PC-9 (cell line): ENCODE measurements around the gene NFKB1. TPM values are rescaled to one million over a fixed set of nuclear protein-coding genes. Genes with fewer than 3 reads are reported as not detected.

Source experiments
- BruUV-seq: library from RNA; stranded (reverse); fragments of 400-500 nt; replicated peaks from 2 replicates; lab custom pipeline; 2021; lab: Mats Ljungman, UMichigan
- CTCF ChIA-PET: fragments of 300-600 bp; sonication (Branson Sonifier 250); formaldehyde crosslinking; loops from one replicate; lab custom pipeline; 2022; ENCODE audit warnings: antibody characterized with exemption; lab: Charles Lee
- POLR2A ChIA-PET: fragments of 300-600 bp; sonication (Branson Sonifier 250); formaldehyde crosslinking; loops from one replicate; lab custom pipeline; 2022; ENCODE audit warnings: antibody characterized with exemption; ENCODE audit not compliant: unreplicated experiment; lab: Charles Lee
- DNase-seq, 2 experiments: peaks; one replicate each; pipeline versions ENCODE4 v3.0.0 to v3.0.0-alpha.2; 2015 to 2022; ENCODE audit warnings: mixed read lengths in 1 of 2
- H2AFZ ChIP-seq: fragments of 200-600 bp; sonication (generic); 2 replicates; pipeline ENCODE4 v1.8.1; 2017; ENCODE audit warnings: antibody characterized with exemption
- H3F3A ChIP-seq: fragments of 200-600 bp; sonication (generic); 2 replicates; pipeline ENCODE4 v1.8.1; 2017; ENCODE audit warnings: antibody characterized with exemption, mild to moderate bottlenecking, low read depth; ENCODE audit not compliant: insufficient read depth
- H3K27ac ChIP-seq: fragments of 200-600 bp; sonication (generic); 2 replicates; pipeline ENCODE4 v1.6.1; 2016; ENCODE audit warnings: mixed run types
- H3K27me3 ChIP-seq: fragments of 200-600 bp; sonication (generic); 2 replicates; pipeline ENCODE4 v1.6.1; 2016; ENCODE audit warnings: low read depth, mixed run types; ENCODE audit not compliant: insufficient read depth
- H3K36me3 ChIP-seq: fragments of 200-600 bp; sonication (generic); 2 replicates; pipeline ENCODE4 v1.6.1; 2016; ENCODE audit warnings: low read depth, mixed run types
- H3K4me1 ChIP-seq: fragments of 200-600 bp; sonication (generic); replicated peaks from 2 replicates; pipeline ENCODE4 v1.6.1; 2016; ENCODE audit warnings: mixed run types; ENCODE audit not compliant: insufficient read depth
- H3K4me2 ChIP-seq: fragments of 200-600 bp; sonication (generic); 2 replicates; pipeline ENCODE4 v1.6.1; 2017; ENCODE audit warnings: mixed run types
- H3K4me3 ChIP-seq: fragments of 200-600 bp; sonication (generic); 2 replicates; pipeline ENCODE4 v1.6.1; 2016; ENCODE audit warnings: mixed run types
- H3K79me2 ChIP-seq: fragments of 200-600 bp; sonication (generic); 2 replicates; pipeline ENCODE4 v1.6.1; 2017; ENCODE audit warnings: low read depth, mixed run types
- H3K9me2 ChIP-seq: fragments of 200-600 bp; sonication (generic); 2 replicates; pipeline ENCODE4 v1.8.1; 2017; ENCODE audit warnings: mild to moderate bottlenecking; ENCODE audit not compliant: insufficient read depth
- H3K9me3 ChIP-seq: fragments of 200-600 bp; sonication (generic); 2 replicates; pipeline ENCODE4 v1.8.1; 2016; ENCODE audit warnings: low read depth; ENCODE audit not compliant: insufficient read depth
- H4K20me1 ChIP-seq: fragments of 200-600 bp; sonication (generic); 2 replicates; pipeline ENCODE4 v1.8.1; 2017; ENCODE audit not compliant: insufficient read depth
- EZH2 ChIP-seq: fragments of 200-600 bp; sonication (generic); IDR thresholded peaks from 2 replicates; pipeline ENCODE4 v1.8.0; 2017; ENCODE audit warnings: antibody characterized with exemption, low read depth
- intact Hi-C: fragments of 100-400 bp; cut with micrococcal nuclease; formaldehyde crosslinking; loops from one replicate; pipeline ENCODE4 v1.10.0; 2022; ENCODE audit not compliant: unreplicated experiment
- total RNA-seq: library from RNA; stranded (reverse); gene quantifications from 2 replicates; pipeline ENCODE4 v1.2.3, GENCODE V29; 2021
- TF ChIP-seq, protein P1 (sequence below): fragments of 200-600 bp; sonication (generic); conservative IDR thresholded peaks from 2 replicates; pipeline ENCODE4 v1.6.1; 2017; ENCODE audit warnings: mixed run types, antibody characterized with exemption, mild to moderate bottlenecking, moderate library complexity

NFKB1 gene
- total RNA-seq, 1 experiment from 2014 or later, result 11.6 TPM

DNA sequence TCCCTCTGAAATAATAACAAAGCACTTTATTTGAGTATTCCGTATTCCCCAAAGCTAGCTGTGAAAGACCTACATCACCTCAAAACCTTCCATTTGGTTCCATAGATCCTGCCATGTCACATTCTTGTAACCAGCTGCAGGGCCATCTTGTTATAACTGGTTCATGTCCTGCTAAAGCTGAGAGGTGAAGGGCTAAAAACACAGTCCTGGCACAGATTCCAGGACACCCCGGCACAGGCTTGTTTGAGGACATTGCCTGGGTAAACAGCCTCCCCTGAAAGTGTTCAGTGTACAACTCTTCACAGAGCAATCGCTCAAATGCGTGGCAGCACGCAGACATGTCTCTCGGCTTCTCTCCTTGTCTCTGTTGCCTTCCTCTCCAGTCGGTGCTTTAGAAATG is 130.5 kb downstream of the NFKB1 start:
- Histone ChIP-seq H3K79me2 (no peaks in the 10 kb centered on the region), H3K27me3 (no peaks in the 10 kb centered on the region), H3K4me2 (no peak overlapping the region), H3K27ac (no peak overlapping the region), H3F3A (peaks cover 29% of the 10 kb centered on the region), H2AFZ (no peak overlapping the region), H3K9me3 (no peaks in the 10 kb centered on the region), H4K20me1 (no peaks in the 10 kb centered on the region), H3K36me3 (no peaks in the 10 kb centered on the region), H3K4me1 (peaks cover 49% of the 10 kb centered on the region), H3K4me3 (no peak overlapping the region), H3K9me2 (no peaks in the 10 kb centered on the region)
- TF ChIP-seq, protein P1, sequence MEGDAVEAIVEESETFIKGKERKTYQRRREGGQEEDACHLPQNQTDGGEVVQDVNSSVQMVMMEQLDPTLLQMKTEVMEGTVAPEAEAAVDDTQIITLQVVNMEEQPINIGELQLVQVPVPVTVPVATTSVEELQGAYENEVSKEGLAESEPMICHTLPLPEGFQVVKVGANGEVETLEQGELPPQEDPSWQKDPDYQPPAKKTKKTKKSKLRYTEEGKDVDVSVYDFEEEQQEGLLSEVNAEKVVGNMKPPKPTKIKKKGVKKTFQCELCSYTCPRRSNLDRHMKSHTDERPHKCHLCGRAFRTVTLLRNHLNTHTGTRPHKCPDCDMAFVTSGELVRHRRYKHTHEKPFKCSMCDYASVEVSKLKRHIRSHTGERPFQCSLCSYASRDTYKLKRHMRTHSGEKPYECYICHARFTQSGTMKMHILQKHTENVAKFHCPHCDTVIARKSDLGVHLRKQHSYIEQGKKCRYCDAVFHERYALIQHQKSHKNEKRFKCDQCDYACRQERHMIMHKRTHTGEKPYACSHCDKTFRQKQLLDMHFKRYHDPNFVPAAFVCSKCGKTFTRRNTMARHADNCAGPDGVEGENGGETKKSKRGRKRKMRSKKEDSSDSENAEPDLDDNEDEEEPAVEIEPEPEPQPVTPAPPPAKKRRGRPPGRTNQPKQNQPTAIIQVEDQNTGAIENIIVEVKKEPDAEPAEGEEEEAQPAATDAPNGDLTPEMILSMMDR, result no peak
- ChIA-PET POLR2A (no interaction called here), CTCF (interaction anchor here (0.5 kb wide), 1 partner anchor 306 kb away, joined by 4 read pairs; no protein-coding TSS in a partner anchor)
- no TSS peak for BruUV-seq
- DNase-seq, result no peak
- intact Hi-C loops, result no loop called here

DNA sequence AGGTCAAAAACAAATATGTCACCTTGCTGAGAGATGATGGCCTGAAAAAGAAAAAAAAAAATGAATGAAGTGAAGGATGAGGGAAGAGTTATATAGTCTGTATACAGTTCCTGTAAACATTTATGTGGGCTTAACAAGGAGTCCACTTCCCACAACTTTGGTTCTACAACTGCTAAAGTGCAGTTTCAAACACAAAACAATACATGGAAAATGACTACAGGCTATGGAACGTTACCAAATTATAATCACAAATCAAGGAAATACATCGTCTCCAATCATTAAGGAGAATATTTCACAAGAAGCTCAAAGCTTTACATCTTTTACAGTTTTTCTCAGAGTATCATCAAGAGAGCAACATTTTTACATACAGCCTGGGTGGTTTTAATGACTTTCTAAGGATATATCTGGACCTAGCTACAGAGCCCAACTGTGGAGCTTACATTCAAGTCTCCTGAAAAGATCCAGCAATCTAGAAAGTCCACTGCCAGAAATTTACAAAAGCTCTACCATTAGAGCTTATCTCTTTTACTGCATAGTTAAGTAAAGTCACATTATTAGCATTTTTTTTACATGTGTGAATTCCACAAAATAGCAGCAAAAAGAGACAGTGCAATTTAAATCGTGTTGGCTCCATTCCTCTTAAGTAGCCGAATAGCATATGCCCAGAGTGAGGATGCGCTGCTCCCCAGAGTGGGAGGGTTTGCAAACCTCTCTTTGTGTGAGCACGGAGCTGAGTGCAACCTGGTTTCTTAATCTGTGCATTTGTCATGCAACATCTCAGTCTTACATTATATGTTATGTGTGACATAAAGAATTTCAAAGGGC is 131.3 kb downstream of the NFKB1 start:
- CTCF ChIA-PET, result no interaction called here
- BruUV-seq, result no TSS peak

DNA sequence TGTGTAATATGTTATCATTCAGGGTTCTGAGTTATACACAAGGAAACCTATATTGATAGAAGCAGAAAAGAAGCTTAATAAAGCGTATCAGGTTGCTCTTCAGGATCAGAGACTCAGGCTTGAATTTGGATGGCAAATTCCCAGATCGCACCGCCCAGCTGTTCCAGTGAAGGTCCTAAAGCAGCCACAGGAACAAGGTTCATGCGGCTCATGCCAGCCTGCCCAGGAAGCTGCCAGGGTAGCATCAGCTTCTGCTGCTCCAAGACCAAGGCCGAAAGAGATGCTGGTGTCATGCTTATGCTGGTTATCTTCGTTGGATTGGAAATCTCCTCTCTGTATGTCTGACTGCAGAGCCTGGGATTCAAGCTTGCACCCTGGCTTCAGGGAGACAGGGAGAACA is 131.9 kb downstream of the NFKB1 start:
- no peaks in the 10 kb centered on the region for H3K9me2 ChIP-seq
- no peaks in the 10 kb centered on the region for H3K79me2 ChIP-seq
- intact Hi-C loops, result no loop called here
- peaks cover 36% of the 10 kb centered on the region for H3K4me1 ChIP-seq
- no peaks in the 10 kb centered on the region for H3K36me3 ChIP-seq
- H3K4me2 ChIP-seq, result no peak overlapping the region
- no peak overlapping the region for H3K4me3 ChIP-seq
- H3K27ac ChIP-seq, result no peak overlapping the region
- TF ChIP-seq EZH2, result no peak
- TF ChIP-seq, protein P1, result no peak
- DNase-seq, result no peak
- H3K27me3 ChIP-seq, result no peaks in the 10 kb centered on the region
- no peak overlapping the region for H2AFZ ChIP-seq
- BruUV-seq, result no TSS peak
- no peaks in the 10 kb centered on the region for H4K20me1 ChIP-seq
- no peaks in the 10 kb centered on the region for H3K9me3 ChIP-seq
- CTCF ChIA-PET, result no interaction called here
- POLR2A ChIA-PET, result interaction anchor here (0.6 kb wide), 1 partner anchor 12 kb away, joined by 3 read pairs; no protein-coding TSS in a partner anchor
- peaks cover 18% of the 10 kb centered on the region for H3F3A ChIP-seq

More for the DNA sequence above, 131.3 kb downstream of the NFKB1 start:
- Histone ChIP-seq H3K9me2 (no peaks in the 10 kb centered on the region), H3F3A (peaks cover 23% of the 10 kb centered on the region), H3K27ac (no peak overlapping the region), H3K4me1 (peaks cover 41% of the 10 kb centered on the region), H4K20me1 (no peaks in the 10 kb centered on the region), H3K36me3 (no peaks in the 10 kb centered on the region), H3K4me2 (no peak overlapping the region), H2AFZ (no peak overlapping the region), H3K79me2 (no peaks in the 10 kb centered on the region), H3K9me3 (no peaks in the 10 kb centered on the region), H3K4me3 (no peak overlapping the region), H3K27me3 (no peaks in the 10 kb centered on the region)
- intact Hi-C loops, result no loop called here
- POLR2A ChIA-PET, result interaction anchor here (0.6 kb wide), 1 partner anchor 12 kb away, joined by 3 read pairs; no protein-coding TSS in a partner anchor
- no peak for DNase-seq
- TF ChIP-seq EZH2, result no peak
- TF ChIP-seq, protein P1, result no peak
